ENCODE data around the gene INPP5A.

Gene INPP5A

GRCh38 chr10:132521041-132521465 lies 16.5 kb upstream of the INPP5A start:
- Histone ChIP-seq H3K27me3 (ENCODE audit: control insufficient read depth, insufficient read depth, low read length) (peaks cover 50% of the 10 kb centered on the region), H3K9ac (ENCODE audit: low read length) (no peak overlapping the region), H3K9me3 (ENCODE audit: control insufficient read depth, insufficient read depth, low read depth, low read length) (no peaks in the 10 kb centered on the region), H3K27ac (ENCODE audit: low read depth, low read length) (no peak overlapping the region), H3K36me3 (ENCODE audit: control insufficient read depth, insufficient read depth, low read length) (no peaks in the 10 kb centered on the region), H3K4me1 (ENCODE audit: control insufficient read depth, insufficient read depth, low read length) (peaks cover 31% of the 10 kb centered on the region), H3K4me3 (ENCODE audit: low read depth, low read length) (no peak overlapping the region)

- Histone ChIP-seq H3K27ac (ENCODE audit: low read depth, low read length) (no peak overlapping the region), H3K4me1 (ENCODE audit: control insufficient read depth, insufficient read depth, low read length) (peaks cover 26% of the 10 kb centered on the region), H3K4me3 (ENCODE audit: low read depth, low read length) (no peak overlapping the region), H3K36me3 (ENCODE audit: control insufficient read depth, insufficient read depth, low read length) (no peaks in the 10 kb centered on the region), H3K27me3 (ENCODE audit: control insufficient read depth, insufficient read depth, low read length) (peaks cover 50% of the 10 kb centered on the region), H3K9me3 (ENCODE audit: control insufficient read depth, insufficient read depth, low read depth, low read length) (no peaks in the 10 kb centered on the region), H3K9ac (ENCODE audit: low read length) (no peak overlapping the region)
These were observed 16.0 kb upstream of the INPP5A start for GRCh38 chr10:132521466-132522102.

GRCh38 chr10:132522521-132523411 lies 14.8 kb upstream of the INPP5A start:
- peaks cover 15% of the 10 kb centered on the region for H3K4me1 ChIP-seq (ENCODE audit: control insufficient read depth, insufficient read depth, low read length)
- H3K27me3 ChIP-seq (ENCODE audit: control insufficient read depth, insufficient read depth, low read length) = peaks cover 55% of the 10 kb centered on the region
- H3K9ac ChIP-seq (ENCODE audit: low read length) = no peak overlapping the region
- no peaks in the 10 kb centered on the region for H3K9me3 ChIP-seq (ENCODE audit: control insufficient read depth, insufficient read depth, low read depth, low read length)
- H3K27ac ChIP-seq (ENCODE audit: low read depth, low read length) = no peak overlapping the region
- H3K4me3 ChIP-seq (ENCODE audit: low read depth, low read length) = no peak overlapping the region
- no peaks in the 10 kb centered on the region for H3K36me3 ChIP-seq (ENCODE audit: control insufficient read depth, insufficient read depth, low read length)

- Histone ChIP-seq H3K9me3 (ENCODE audit: control insufficient read depth, insufficient read depth, low read depth, low read length) (no peaks in the 10 kb centered on the region), H3K36me3 (ENCODE audit: control insufficient read depth, insufficient read depth, low read length) (no peaks in the 10 kb centered on the region), H3K27me3 (ENCODE audit: control insufficient read depth, insufficient read depth, low read length) (peaks cover 55% of the 10 kb centered on the region), H3K4me3 (ENCODE audit: low read depth, low read length) (no peak overlapping the region), H3K4me1 (ENCODE audit: control insufficient read depth, insufficient read depth, low read length) (peaks cover 7% of the 10 kb centered on the region), H3K9ac (ENCODE audit: low read length) (no peak overlapping the region), H3K27ac (ENCODE audit: low read depth, low read length) (no peak overlapping the region)
These were observed 13.8 kb upstream of the INPP5A start for GRCh38 chr10:132523561-132524442.

GRCh38 chr10:132524443-132525285 lies 12.9 kb upstream of the INPP5A start:
- Histone ChIP-seq H3K4me3 (ENCODE audit: low read depth, low read length) (no peak overlapping the region), H3K27me3 (ENCODE audit: control insufficient read depth, insufficient read depth, low read length) (peaks cover 46% of the 10 kb centered on the region), H3K27ac (ENCODE audit: low read depth, low read length) (no peak overlapping the region), H3K9me3 (ENCODE audit: control insufficient read depth, insufficient read depth, low read depth, low read length) (no peaks in the 10 kb centered on the region), H3K4me1 (ENCODE audit: control insufficient read depth, insufficient read depth, low read length) (no peaks in the 10 kb centered on the region), H3K9ac (ENCODE audit: low read length) (no peak overlapping the region), H3K36me3 (ENCODE audit: control insufficient read depth, insufficient read depth, low read length) (no peaks in the 10 kb centered on the region)

- Histone ChIP-seq H3K27me3 (ENCODE audit: control insufficient read depth, insufficient read depth, low read length) (peaks cover 26% of the 10 kb centered on the region), H3K9ac (ENCODE audit: low read length) (no peak overlapping the region), H3K36me3 (ENCODE audit: control insufficient read depth, insufficient read depth, low read length) (no peaks in the 10 kb centered on the region), H3K27ac (ENCODE audit: low read depth, low read length) (no peak overlapping the region), H3K9me3 (ENCODE audit: control insufficient read depth, insufficient read depth, low read depth, low read length) (0 out of 2 replicates have a peak, but pooled peaks cover 3% of the 10 kb centered on the region), H3K4me3 (ENCODE audit: low read depth, low read length) (no peak overlapping the region), H3K4me1 (ENCODE audit: control insufficient read depth, insufficient read depth, low read length) (no peaks in the 10 kb centered on the region)
These were observed 10.9 kb upstream of the INPP5A start for GRCh38 chr10:132526676-132527075.

- Histone ChIP-seq H3K27ac (ENCODE audit: low read depth, low read length) (no peak overlapping the region), H3K9ac (ENCODE audit: low read length) (no peak overlapping the region), H3K4me3 (ENCODE audit: low read depth, low read length) (no peak overlapping the region), H3K27me3 (ENCODE audit: control insufficient read depth, insufficient read depth, low read length) (peaks cover 26% of the 10 kb centered on the region), H3K36me3 (ENCODE audit: control insufficient read depth, insufficient read depth, low read length) (no peaks in the 10 kb centered on the region), H3K9me3 (ENCODE audit: control insufficient read depth, insufficient read depth, low read depth, low read length) (0 out of 2 replicates have a peak, but pooled peaks cover 3% of the 10 kb centered on the region), H3K4me1 (ENCODE audit: control insufficient read depth, insufficient read depth, low read length) (no peaks in the 10 kb centered on the region)
These were observed 10.1 kb upstream of the INPP5A start for GRCh38 chr10:132527339-132528063.

GRCh38 chr10:132528064-132528691 lies 9.4 kb upstream of the INPP5A start:
- H3K9ac ChIP-seq (ENCODE audit: low read length) = no peak overlapping the region
- no peaks in the 10 kb centered on the region for H3K4me1 ChIP-seq (ENCODE audit: control insufficient read depth, insufficient read depth, low read length)
- H3K36me3 ChIP-seq (ENCODE audit: control insufficient read depth, insufficient read depth, low read length) = no peaks in the 10 kb centered on the region
- H3K27me3 ChIP-seq (ENCODE audit: control insufficient read depth, insufficient read depth, low read length) = peaks cover 26% of the 10 kb centered on the region
- H3K9me3 ChIP-seq (ENCODE audit: control insufficient read depth, insufficient read depth, low read depth, low read length) = 0 out of 2 replicates have a peak, but pooled peaks cover 3% of the 10 kb centered on the region
- no peak overlapping the region for H3K4me3 ChIP-seq (ENCODE audit: low read depth, low read length)
- H3K27ac ChIP-seq (ENCODE audit: low read depth, low read length) = no peak overlapping the region

- no peak overlapping the region for H3K9ac ChIP-seq (ENCODE audit: low read length)
- no peak overlapping the region for H3K27ac ChIP-seq (ENCODE audit: low read depth, low read length)
- H3K4me1 ChIP-seq (ENCODE audit: control insufficient read depth, insufficient read depth, low read length) = peaks cover 11% of the 10 kb centered on the region
- no peaks in the 10 kb centered on the region for H3K36me3 ChIP-seq (ENCODE audit: control insufficient read depth, insufficient read depth, low read length)
- no peak overlapping the region for H3K4me3 ChIP-seq (ENCODE audit: low read depth, low read length)
- 0 out of 2 replicates have a peak, but pooled peaks cover 3% of the 10 kb centered on the region for H3K9me3 ChIP-seq (ENCODE audit: control insufficient read depth, insufficient read depth, low read depth, low read length)
- H3K27me3 ChIP-seq (ENCODE audit: control insufficient read depth, insufficient read depth, low read length) = peaks cover 20% of the 10 kb centered on the region
These were observed 5.4 kb upstream of the INPP5A start for GRCh38 chr10:132532179-132532578.

Measured in HUES6 (cell line).